Hematopoietic multipotent progenitor cell treated with erythropoietin and hydrocortisone succinate and interleukin-3 and kit ligand, for 6 days (in vitro differentiated cells): Measurements from ENCODE around the gene TSR3.

Experiments used
- DNase-seq: peaks from one replicate; pipeline ENCODE4 v3.0.0-alpha.2; 2015

The TSR3 gene

GRCh38 chr16:1351582-1352362 is at the start of gene TSR3, which contains the start of gene GNPTG:
TSS of gene TSR3 (minus strand) at chr16:1351878. CDS start at chr16:1351804, 74 bp downstream.
TSS of gene GNPTG (plus strand) at chr16:1351931. CDS start at chr16:1351966, 35 bp downstream.
- peak; percentile 94 for DNase-seq

GRCh38 chr16:1401061-1401757 is 49.5 kb upstream of the TSR3 start:
- no peak for DNase-seq

GRCh38 chr16:1398826-1399581 is 47.3 kb upstream of the TSR3 start:
- DNase-seq: no peak

GRCh38 chr16:1398351-1398750 is 46.7 kb upstream of the TSR3 start:
- no peak for DNase-seq

- DNase-seq: no peak
These were observed 46.1 kb upstream of the TSR3 start for GRCh38 chr16:1397779-1398178.

- no peak for DNase-seq
These were observed 43.9 kb upstream of the TSR3 start for GRCh38 chr16:1395444-1396031.

GRCh38 chr16:1394367-1394951 is 42.8 kb upstream of the TSR3 start:
- DNase-seq: no peak

GRCh38 chr16:1393613-1394176 is 42.0 kb upstream of the TSR3 start:
- DNase-seq: no peak

GRCh38 chr16:1392826-1393225 is 41.1 kb upstream of the TSR3 start:
- DNase-seq: no peak

GRCh38 chr16:1390239-1390779 is 38.6 kb upstream of the TSR3 start:
- no peak for DNase-seq

- DNase-seq: no peak
These were observed 38.1 kb upstream of the TSR3 start for GRCh38 chr16:1389762-1390161.

- no peak for DNase-seq
These were observed 35.7 kb upstream of the TSR3 start for GRCh38 chr16:1387331-1387730.

- DNase-seq: no peak
These were observed 33.6 kb upstream of the TSR3 start for GRCh38 chr16:1385232-1385631.

GRCh38 chr16:1383556-1383955 is 31.9 kb upstream of the TSR3 start:
- DNase-seq: no peak

GRCh38 chr16:1381612-1382406 is 30.1 kb upstream of the TSR3 start:
- DNase-seq: peak; percentile 43

GRCh38 chr16:1380195-1380594 is 28.5 kb upstream of the TSR3 start:
- no peak for DNase-seq

GRCh38 chr16:1379304-1380076 is 27.8 kb upstream of the TSR3 start:
- peak; percentile 81 for DNase-seq

- peak; percentile 84 for DNase-seq
These were observed 27.2 kb upstream of the TSR3 start for GRCh38 chr16:1378804-1379303.

- peak; percentile 13 for DNase-seq
These were observed 26.6 kb upstream of the TSR3 start for GRCh38 chr16:1378087-1378803.
